AG04449 (cell line): Measurements from ENCODE around the gene NPHS1.
"Not testable (repeated sequence)": the region's sequence is repeated elsewhere in the genome, so short reads cannot be mapped to it uniquely, and the experiment has no call there.

Source experiments
- CTCF ChIA-PET: fragments of 350-600 bp; formaldehyde crosslinking; extraction: SDS; loops from one replicate; lab custom pipeline; 2021; ENCODE audit warnings: antibody characterized with exemption; lab: Yijun Ruan, JAX
- POLR2A ChIA-PET: fragments of 400-600, 350-600 bp; formaldehyde crosslinking; extraction: SDS; loops from one replicate; lab custom pipeline; 2020; ENCODE audit warnings: antibody characterized with exemption, inconsistent platforms; lab: Yijun Ruan, JAX
- DNase-seq: peaks from one replicate; pipeline ENCODE4 v3.0.0-alpha.2; 2010; ENCODE audit warnings: low read depth, low spot score
- H3K4me3 ChIP-seq: 2 replicates; pipeline ENCODE4 v1.5.1; 2011; ENCODE audit warnings: low read depth, mild to moderate bottlenecking, control low read depth, low read length
- CTCF ChIP-seq: IDR thresholded peaks from one replicate; pipeline ENCODE4 v1.5.1; 2011; ENCODE audit warnings: mild to moderate bottlenecking, moderate library complexity, low read length, control low read depth, inconsistent platforms; ENCODE audit not compliant: insufficient read depth; ENCODE audit errors: missing control alignments

NPHS1 gene

DNA sequence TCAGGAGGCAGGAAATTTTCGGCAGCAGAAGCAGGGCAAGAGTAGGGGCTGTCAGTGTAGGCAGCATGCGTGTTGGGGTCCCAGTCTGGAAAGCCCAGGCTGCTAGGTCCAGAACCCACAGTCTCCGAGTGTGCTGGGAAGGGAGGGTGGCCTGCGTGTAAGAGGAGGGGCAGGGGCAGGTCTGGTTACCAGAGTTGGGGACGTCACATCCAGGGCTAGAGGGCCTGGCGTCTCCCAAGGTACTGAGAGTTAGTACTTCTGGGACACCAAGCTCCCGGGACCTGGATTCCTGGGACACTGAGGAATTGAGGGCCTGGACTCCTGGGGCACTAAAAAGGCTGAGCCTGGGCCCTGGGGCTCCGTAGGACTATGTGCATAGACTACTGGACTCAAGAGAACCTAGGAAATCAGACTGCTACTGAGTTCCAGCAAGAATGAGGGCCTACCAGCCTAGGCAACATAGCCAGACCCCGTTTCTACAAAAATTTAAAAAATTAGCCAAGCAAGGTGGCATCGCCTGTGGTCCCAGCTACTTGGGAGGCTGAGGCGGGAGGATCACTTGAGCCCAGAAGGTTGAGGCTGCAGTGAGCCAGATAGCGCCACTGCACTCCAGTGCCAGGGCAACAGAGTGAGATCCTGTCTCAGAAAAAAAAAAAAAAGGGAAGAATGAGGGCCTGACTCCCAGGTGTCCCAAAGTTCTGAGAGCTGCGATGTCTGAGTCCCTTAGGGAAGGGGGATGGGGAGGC, 45.6 kb upstream of the NPHS1 start:
- H3K4me3 ChIP-seq, result peak overlapping the region; percentile 71
- CTCF ChIA-PET, result interaction anchor here (1.0 kb wide), 1 partner anchor 16 kb away, joined by 4 read pairs; no protein-coding TSS in a partner anchor
- POLR2A ChIA-PET, result no interaction called here
- no peak for DNase-seq
- TF ChIP-seq CTCF, result no peak

DNA sequence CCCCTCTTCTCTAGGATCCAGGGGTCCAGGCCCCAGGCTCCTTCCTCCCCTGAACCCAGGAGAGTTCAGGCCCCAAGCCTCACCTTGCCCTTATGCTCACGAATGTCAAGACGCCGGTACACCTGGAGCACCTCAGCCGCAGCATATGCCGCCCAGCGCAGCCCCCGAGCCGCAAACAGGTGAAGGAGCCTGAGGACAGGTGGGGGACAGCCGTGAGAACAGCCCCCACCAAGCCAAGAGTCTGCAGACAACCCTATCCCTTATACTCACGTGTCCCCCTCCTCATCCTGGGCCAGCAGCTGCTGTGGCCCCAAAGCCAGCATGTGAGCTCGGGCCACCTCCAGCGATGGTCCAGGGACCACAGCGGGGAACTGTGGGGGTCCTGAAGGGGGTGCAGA, 44.3 kb upstream of the NPHS1 start:
- TF ChIP-seq CTCF, result no peak
- CTCF ChIA-PET, result interaction anchor here (0.6 to 3.4 kb wide), 2 partner anchors 14 to 26 kb away, joined by 3 to 19 read pairs; no protein-coding TSS in a partner anchor
- no peak overlapping the region for H3K4me3 ChIP-seq
- POLR2A ChIA-PET, result no interaction called here
- DNase-seq, result no peak

GRCh38 chr19:35895911-35896642, 43.8 kb upstream of the NPHS1 start:
- CTCF ChIA-PET, result interaction anchor here (0.6 to 3.4 kb wide), 2 partner anchors 13 to 27 kb away, joined by 3 to 19 read pairs; no protein-coding TSS in a partner anchor
- POLR2A ChIA-PET, result no interaction called here
- no peak overlapping the region for H3K4me3 ChIP-seq
- no peak for DNase-seq
- TF ChIP-seq CTCF, result no peak

GRCh38 chr19:35894342-35894741, 42.0 kb upstream of the NPHS1 start:
- H3K4me3 ChIP-seq, result no peak overlapping the region
- no peak for TF ChIP-seq CTCF
- ChIA-PET CTCF (interaction anchor here (0.9 to 3.4 kb wide), 4 partner anchors 12 to 40 kb away, joined by 3 to 19 read pairs (median 9); no protein-coding TSS in a partner anchor), POLR2A (no interaction called here)
- no peak for DNase-seq

GRCh38 chr19:35891819-35892218, 39.5 kb upstream of the NPHS1 start:
- H3K4me3 ChIP-seq, DNase-seq, POLR2A ChIA-PET: not testable (repeated sequence)
- CTCF ChIA-PET, result interaction anchor here (0.7 to 3.1 kb wide), 4 partner anchors 9 to 166 kb away, joined by 3 to 34 read pairs (median 3); no protein-coding TSS in a partner anchor

DNA sequence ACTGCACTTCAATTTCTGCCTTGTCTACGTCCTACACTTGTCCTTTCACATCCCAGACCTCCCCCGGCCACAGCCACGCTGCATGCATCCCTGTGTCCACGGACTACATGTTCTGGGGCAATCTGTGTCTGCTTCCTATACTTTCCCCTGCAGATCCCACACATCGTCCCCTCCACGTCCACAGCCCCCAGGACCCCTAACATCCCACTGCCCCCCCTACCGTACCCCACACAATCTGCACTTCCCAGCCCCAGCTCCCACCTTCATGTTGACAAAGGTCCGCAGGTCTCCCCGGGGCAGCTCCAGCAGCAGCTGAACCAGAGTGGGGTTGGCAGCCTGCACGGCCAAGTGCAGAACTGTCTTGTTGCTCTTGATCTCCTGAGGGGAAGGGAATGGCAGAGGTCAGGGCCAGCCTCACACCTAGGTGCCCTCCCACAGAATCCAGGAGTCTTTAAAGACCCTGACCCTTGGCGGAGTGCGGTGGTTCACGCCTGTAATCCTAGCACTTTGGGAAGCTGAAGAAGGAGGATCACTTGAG, 37.9 kb upstream of the NPHS1 start:
- ChIA-PET POLR2A (no interaction called here), CTCF (interaction anchor here (1.2 kb wide), 1 partner anchor 42 kb away, joined by 4 read pairs; no protein-coding TSS in a partner anchor)

More for the DNA sequence above, 37.9 kb upstream of the NPHS1 start:
- DNase-seq, result no peak
- no peak for TF ChIP-seq CTCF
- no peak overlapping the region for H3K4me3 ChIP-seq
